NOMO-1 treated with DMSO at 0.1 percent for 48 hours (cell line): ENCODE results near the gene TACC2.
A peak's percentile ranks its signal among the peaks of the same experiment; 100 is the strongest.
"Not testable (repeated sequence)": the region's sequence is repeated elsewhere in the genome, so short reads cannot be mapped to it uniquely, and the experiment has no call there.

Source experiments
- DNase-seq: peaks from one replicate; lab custom pipeline; 2025; ENCODE audit not compliant: unreplicated experiment; lab: John Stamatoyannopoulos, UW

Gene TACC2

GRCh38 chr10:122057841-122058413 lies 69.0 kb downstream of the TACC2 start:
- DNase-seq = peak; percentile 55

- no peak for DNase-seq
Observed at GRCh38 chr10:122060250-122060649, 71.3 kb downstream of the TACC2 start.

GRCh38 chr10:122062831-122063674 lies 74.1 kb downstream of the TACC2 start:
- DNase-seq = peak; percentile 30

GRCh38 chr10:122066337-122066939 lies 77.5 kb downstream of the TACC2 start:
- not testable (repeated sequence) for DNase-seq

- DNase-seq = no peak
Observed at GRCh38 chr10:122068844-122069243, 79.9 kb downstream of the TACC2 start.

- no peak for DNase-seq
Observed at GRCh38 chr10:122072491-122072890, 83.5 kb downstream of the TACC2 start.

GRCh38 chr10:122073508-122073907 lies 84.5 kb downstream of the TACC2 start:
- DNase-seq = no peak

- DNase-seq = no peak
Observed at GRCh38 chr10:122075171-122075570, 86.2 kb downstream of the TACC2 start.

GRCh38 chr10:122075876-122076275 lies 86.9 kb downstream of the TACC2 start:
- DNase-seq = not testable (repeated sequence)

- DNase-seq = no peak
Observed at GRCh38 chr10:122077311-122077875, 88.4 kb downstream of the TACC2 start.

GRCh38 chr10:122078326-122078725 lies 89.4 kb downstream of the TACC2 start:
- DNase-seq = no peak

GRCh38 chr10:122078965-122079795 lies 90.2 kb downstream of the TACC2 start:
- no peak for DNase-seq

- no peak for DNase-seq
Observed at GRCh38 chr10:122082616-122083477, 93.9 kb downstream of the TACC2 start.

- no peak for DNase-seq
Observed at GRCh38 chr10:122083478-122084025, 94.6 kb downstream of the TACC2 start.

- no peak for DNase-seq
Observed at GRCh38 chr10:122084286-122085041, 95.5 kb downstream of the TACC2 start.

GRCh38 chr10:122085423-122085911 lies 96.5 kb downstream of the TACC2 start:
- no peak for DNase-seq

- no peak for DNase-seq
Observed at GRCh38 chr10:122086416-122087240, 97.7 kb downstream of the TACC2 start.

- DNase-seq = no peak
Observed at GRCh38 chr10:122087436-122087835, 98.5 kb downstream of the TACC2 start.
